Astrocyte (in vitro differentiated cells and primary cell): ENCODE data around the gene ATXN1. TPM values are rescaled to one million over a fixed set of nuclear protein-coding genes. Genes with fewer than 3 reads are reported as not detected.

ENCODE experiments used
- DNase-seq: peaks from one replicate; pipeline ENCODE4 v3.0.0-alpha.2; 2010; ENCODE audit warnings: low read depth
- FAIRE-seq: peaks from 2 replicates; lab custom pipeline; 2011; peaks lifted over from hg19 to GRCh38; lab: Jason Lieb, UNC
- H2AFZ ChIP-seq: 2 replicates; pipeline ENCODE4 v1.6.0; 2012; ENCODE audit warnings: low read depth, low read length, inconsistent platforms
- H3K27ac ChIP-seq: 2 replicates; pipeline ENCODE4 v1.5.1; 2011; ENCODE audit warnings: low read depth, low read length, inconsistent platforms
- H3K27me3 ChIP-seq: 2 replicates; pipeline ENCODE4 v1.6.0; 2011; ENCODE audit warnings: low read length, inconsistent platforms; ENCODE audit not compliant: insufficient read depth
- H3K36me3 ChIP-seq: 2 replicates; pipeline ENCODE4 v1.5.1; 2011; ENCODE audit warnings: low read length, inconsistent platforms; ENCODE audit not compliant: insufficient read depth
- H3K4me1 ChIP-seq: 2 replicates; pipeline ENCODE4 v1.5.1; 2011; ENCODE audit warnings: low read length, inconsistent platforms; ENCODE audit not compliant: insufficient read depth
- H3K4me2 ChIP-seq: 2 replicates; pipeline ENCODE4 v1.6.0; 2012; ENCODE audit warnings: low read length, inconsistent platforms
- H3K4me3 ChIP-seq: 2 replicates; pipeline ENCODE4 v1.5.1; 2011; ENCODE audit warnings: low read depth, mild to moderate bottlenecking, low read length, inconsistent platforms; ENCODE audit not compliant: insufficient read depth
- H3K79me2 ChIP-seq: 2 replicates; pipeline ENCODE4 v1.6.0; 2012; ENCODE audit warnings: mild to moderate bottlenecking, low read length, inconsistent platforms; ENCODE audit not compliant: insufficient read depth
- H3K9ac ChIP-seq: 2 replicates; pipeline ENCODE4 v1.6.0; 2012; ENCODE audit warnings: mild to moderate bottlenecking, low read length, inconsistent platforms
- H3K9me3 ChIP-seq: 2 replicates; pipeline ENCODE4 v1.5.1; 2012; ENCODE audit warnings: low read depth, mild to moderate bottlenecking, low read length, inconsistent platforms; ENCODE audit not compliant: insufficient read depth
- H4K20me1 ChIP-seq: 2 replicates; pipeline ENCODE4 v1.6.0; 2012; ENCODE audit warnings: low read length, inconsistent platforms; ENCODE audit not compliant: insufficient read depth
- H3K27ac Mint-ChIP-seq: one replicate; pipeline ENCODE4 v1.8.0; 2021; ENCODE audit warnings: mild to moderate bottlenecking, mixed read lengths; ENCODE audit not compliant: unreplicated experiment
- H3K27me3 Mint-ChIP-seq: one replicate; pipeline ENCODE4 v1.8.0; 2021; ENCODE audit warnings: low read depth, mixed read lengths; ENCODE audit not compliant: unreplicated experiment
- H3K36me3 Mint-ChIP-seq: one replicate; pipeline ENCODE4 v1.8.0; 2021; ENCODE audit warnings: low read depth, mixed read lengths; ENCODE audit not compliant: unreplicated experiment
- H3K4me1 Mint-ChIP-seq: one replicate; pipeline ENCODE4 v1.8.0; 2021; ENCODE audit warnings: low read depth, mixed read lengths; ENCODE audit not compliant: unreplicated experiment
- H3K4me3 Mint-ChIP-seq: one replicate; pipeline ENCODE4 v1.8.0; 2021; ENCODE audit warnings: mild to moderate bottlenecking, moderate library complexity, mixed read lengths; ENCODE audit not compliant: unreplicated experiment
- H3K9me3 Mint-ChIP-seq: one replicate; pipeline ENCODE4 v1.8.0; 2021; ENCODE audit warnings: mild to moderate bottlenecking, mixed read lengths; ENCODE audit not compliant: unreplicated experiment
- EZH2 ChIP-seq: IDR thresholded peaks from 2 replicates; pipeline ENCODE4 v1.6.1; 2012; ENCODE audit warnings: mild to moderate bottlenecking, low read length, inconsistent platforms; ENCODE audit not compliant: insufficient read depth
- total RNA-seq: library from RNA; stranded (reverse); gene quantifications from 2 replicates; pipeline ENCODE4 v1.2.1, GENCODE V29; 2021
- TF ChIP-seq, protein P1 (sequence below): IDR thresholded peaks from 2 replicates; pipeline ENCODE4 v1.5.1; 2011; ENCODE audit warnings: low read depth, mild to moderate bottlenecking, inconsistent platforms, low read length, moderate library complexity; ENCODE audit not compliant: insufficient read depth

Gene ATXN1
- total RNA-seq, 1 donor from 2014 or later = 70.9 TPM

DNA sequence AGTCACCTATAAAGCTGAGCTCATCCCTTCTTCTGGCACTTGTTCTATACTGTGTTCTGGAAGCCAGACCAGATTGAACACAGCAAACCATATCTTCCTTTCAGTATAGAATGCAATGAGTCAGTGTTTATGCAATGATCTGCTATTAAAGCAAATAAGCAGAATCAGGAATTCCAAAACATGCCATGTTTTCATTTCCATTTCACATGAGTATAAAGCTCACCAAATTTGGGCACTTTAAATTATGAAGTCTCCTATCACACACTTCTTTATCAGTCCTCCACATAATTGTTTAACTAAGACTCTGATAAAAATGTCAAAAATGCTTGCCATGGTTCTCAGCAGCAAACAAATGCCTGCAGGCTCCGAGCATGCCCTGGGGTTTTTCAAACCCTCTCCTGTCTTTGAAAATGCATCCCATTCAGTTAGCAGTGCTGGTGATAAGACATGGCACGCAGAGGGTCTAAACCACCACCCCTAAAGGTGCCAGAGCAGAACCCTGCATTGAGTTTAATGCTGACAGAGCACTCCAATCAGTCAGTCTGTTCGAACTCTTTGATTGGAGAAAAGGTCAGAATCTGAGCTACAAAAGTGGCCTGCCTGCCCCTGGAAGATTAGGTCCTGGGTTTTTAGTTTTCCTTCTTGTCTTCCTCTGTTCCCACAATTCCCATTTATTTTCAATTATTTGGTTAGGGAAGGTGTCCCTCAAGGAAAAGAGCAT, 288.8 kb downstream of the ATXN1 start:
- Histone ChIP-seq H3K4me1 (peaks cover 22% of the 10 kb centered on the region), H3K27ac (peak overlapping the region; percentile 35), H2AFZ (no peak overlapping the region), H3K79me2 (peaks cover 5% of the 10 kb centered on the region), H3K9me3 (no peaks in the 10 kb centered on the region), H3K9ac (peak overlapping the region; percentile 18), H4K20me1 (peaks cover 9% of the 10 kb centered on the region), H3K4me2 (peak overlapping the region; percentile 46), H3K36me3 (peaks cover 2% of the 10 kb centered on the region), H3K27me3 (no peaks in the 10 kb centered on the region), H3K4me3 (no peak overlapping the region)
- Mint-ChIP-seq H3K27ac (no peak overlapping the region), H3K4me1 (peaks cover 24% of the 10 kb centered on the region), H3K4me3 (no peak overlapping the region), H3K9me3 (no peaks in the 10 kb centered on the region), H3K36me3 (peaks cover 19% of the 10 kb centered on the region), H3K27me3 (no peaks in the 10 kb centered on the region)
- FAIRE-seq (peak; percentile 71), DNase-seq (peak; percentile 61)
- TF ChIP-seq EZH2 = no peak
- TF ChIP-seq, protein P1, sequence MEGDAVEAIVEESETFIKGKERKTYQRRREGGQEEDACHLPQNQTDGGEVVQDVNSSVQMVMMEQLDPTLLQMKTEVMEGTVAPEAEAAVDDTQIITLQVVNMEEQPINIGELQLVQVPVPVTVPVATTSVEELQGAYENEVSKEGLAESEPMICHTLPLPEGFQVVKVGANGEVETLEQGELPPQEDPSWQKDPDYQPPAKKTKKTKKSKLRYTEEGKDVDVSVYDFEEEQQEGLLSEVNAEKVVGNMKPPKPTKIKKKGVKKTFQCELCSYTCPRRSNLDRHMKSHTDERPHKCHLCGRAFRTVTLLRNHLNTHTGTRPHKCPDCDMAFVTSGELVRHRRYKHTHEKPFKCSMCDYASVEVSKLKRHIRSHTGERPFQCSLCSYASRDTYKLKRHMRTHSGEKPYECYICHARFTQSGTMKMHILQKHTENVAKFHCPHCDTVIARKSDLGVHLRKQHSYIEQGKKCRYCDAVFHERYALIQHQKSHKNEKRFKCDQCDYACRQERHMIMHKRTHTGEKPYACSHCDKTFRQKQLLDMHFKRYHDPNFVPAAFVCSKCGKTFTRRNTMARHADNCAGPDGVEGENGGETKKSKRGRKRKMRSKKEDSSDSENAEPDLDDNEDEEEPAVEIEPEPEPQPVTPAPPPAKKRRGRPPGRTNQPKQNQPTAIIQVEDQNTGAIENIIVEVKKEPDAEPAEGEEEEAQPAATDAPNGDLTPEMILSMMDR = no peak

DNA sequence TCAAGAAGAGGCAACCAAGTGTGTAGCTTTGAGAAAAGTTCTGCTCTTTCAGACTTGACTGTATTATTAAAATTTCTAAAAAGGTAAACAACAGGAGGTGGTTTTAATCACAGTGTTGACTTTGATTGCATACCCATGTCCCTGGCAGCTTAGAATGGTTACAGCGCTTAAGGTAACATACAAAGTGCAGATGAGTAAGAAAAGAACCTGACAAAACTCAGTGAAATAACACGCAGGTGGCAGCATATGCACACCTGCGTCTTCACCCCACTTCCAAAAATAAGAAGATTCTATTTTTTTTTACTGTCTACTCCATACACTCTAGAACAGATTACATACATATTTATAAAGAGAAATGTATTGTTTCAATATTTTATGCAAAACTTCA, 289.4 kb downstream of the ATXN1 start:
- H3K9me3 Mint-ChIP-seq = no peaks in the 10 kb centered on the region
- no peak overlapping the region for H3K9ac ChIP-seq
- no peak for DNase-seq
- no peak overlapping the region for H3K27ac Mint-ChIP-seq
- H3K4me1 ChIP-seq = peaks cover 25% of the 10 kb centered on the region
- peaks cover 13% of the 10 kb centered on the region for H3K36me3 Mint-ChIP-seq
- no peak overlapping the region for H3K4me2 ChIP-seq
- no peaks in the 10 kb centered on the region for H3K27me3 ChIP-seq
- H3K79me2 ChIP-seq = peaks cover 5% of the 10 kb centered on the region
- H3K4me1 Mint-ChIP-seq = peaks cover 28% of the 10 kb centered on the region
- FAIRE-seq = no peak
- peaks cover 9% of the 10 kb centered on the region for H4K20me1 ChIP-seq
- H2AFZ ChIP-seq = no peak overlapping the region
- H3K27ac ChIP-seq = peak overlapping the region; percentile 40
- H3K9me3 ChIP-seq = no peaks in the 10 kb centered on the region
- H3K4me3 Mint-ChIP-seq = no peak overlapping the region
- peaks cover 2% of the 10 kb centered on the region for H3K36me3 ChIP-seq
- H3K4me3 ChIP-seq = no peak overlapping the region
- TF ChIP-seq, protein P1 = no peak
- TF ChIP-seq EZH2 = no peak
- H3K27me3 Mint-ChIP-seq = no peaks in the 10 kb centered on the region
